ENCODE data around the gene EARS2.
A peak's percentile ranks its signal among the peaks of the same experiment; 100 is the strongest.
"Not testable (repeated sequence)": the region's sequence is repeated elsewhere in the genome, so short reads cannot be mapped to it uniquely, and the experiment has no call there.

The EARS2 gene

GRCh38 chr16:23556881-23557778 lies at the start of gene EARS2, which contains the start of gene UBFD1:
TSS of gene EARS2 (minus strand) at chr16:23557350. CDS start at chr16:23557343, 7 bp downstream.
TSS of gene UBFD1 (plus strand) at chr16:23557727. CDS start at chr16:23557743, 16 bp downstream.
- DNase-seq, result peak; percentile 92 to 99 (median 99)

- no peak for DNase-seq
Observed at GRCh38 chr16:23597003-23597756, 40.0 kb upstream of the EARS2 start.

- peak; percentile 82 to 87 (median 85) for DNase-seq
Observed at GRCh38 chr16:23595951-23596720, 39.0 kb upstream of the EARS2 start, which contains the start of gene NDUFAB1. TSS of gene NDUFAB1 (minus strand) at chr16:23596316. CDS start at chr16:23596290, 26 bp downstream.

GRCh38 chr16:23595246-23595950 lies 38.2 kb upstream of the EARS2 start:
- DNase-seq, result no peak

GRCh38 chr16:23594186-23594585 lies 37.0 kb upstream of the EARS2 start:
- DNase-seq, result no peak

- no peak for DNase-seq
Observed at GRCh38 chr16:23590181-23590580, 33.0 kb upstream of the EARS2 start.

- no peak for DNase-seq
Observed at GRCh38 chr16:23587726-23588125, 30.6 kb upstream of the EARS2 start.

- DNase-seq, result no peak
Observed at GRCh38 chr16:23584186-23585076, 27.3 kb upstream of the EARS2 start.

GRCh38 chr16:23583271-23583670 lies 26.1 kb upstream of the EARS2 start:
- DNase-seq, result not testable (repeated sequence)

- DNase-seq, result no peak
Observed at GRCh38 chr16:23581764-23582163, 24.6 kb upstream of the EARS2 start.

GRCh38 chr16:23580391-23580790 lies 23.2 kb upstream of the EARS2 start:
- no peak for DNase-seq

- no peak for DNase-seq
Observed at GRCh38 chr16:23579371-23579770, 22.2 kb upstream of the EARS2 start.

GRCh38 chr16:23578101-23578830 lies 21.1 kb upstream of the EARS2 start:
- DNase-seq, result no peak

GRCh38 chr16:23577493-23577892 lies 20.3 kb upstream of the EARS2 start:
- DNase-seq, result no peak

- DNase-seq, result no peak
Observed at GRCh38 chr16:23575834-23576233, 18.7 kb upstream of the EARS2 start.

- DNase-seq, result no peak
Observed at GRCh38 chr16:23573817-23574216, 16.7 kb upstream of the EARS2 start.

GRCh38 chr16:23572394-23572793 lies 15.2 kb upstream of the EARS2 start:
- DNase-seq, result no peak

- no peak for DNase-seq
Observed at GRCh38 chr16:23571895-23572294, 14.7 kb upstream of the EARS2 start.

GRCh38 chr16:23570992-23571632 lies 14.0 kb upstream of the EARS2 start:
- DNase-seq, result no peak

- no peak for DNase-seq
Observed at GRCh38 chr16:23567602-23568001, 10.5 kb upstream of the EARS2 start.
